ENCODE measurements around the gene STH. TPM values are rescaled to one million over a fixed set of nuclear protein-coding genes. Genes with fewer than 3 reads are reported as not detected.

Gene STH
- polyA plus RNA-seq, 2 of the 4 experiments (the other 2 are of a cell fraction): not detected

DNA sequence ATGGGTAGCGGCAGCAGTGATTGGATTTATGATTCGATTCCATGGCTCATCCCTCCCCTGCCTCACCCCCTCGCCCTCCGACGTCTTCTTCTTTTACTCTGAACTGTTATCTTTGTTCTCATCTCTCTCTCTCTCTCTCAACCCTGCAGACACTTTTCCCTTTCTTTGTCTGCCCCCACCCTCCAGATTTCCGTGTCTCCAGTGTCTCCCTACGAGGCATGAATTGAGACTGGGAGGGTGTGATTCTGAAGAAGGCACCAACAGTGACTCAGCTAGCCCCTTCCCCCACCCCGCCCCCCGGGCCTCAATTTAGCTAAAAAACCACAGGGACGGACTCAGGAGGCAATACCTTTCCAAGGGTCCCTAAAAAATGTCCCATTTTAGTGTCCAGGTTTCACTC lies 47.6 kb upstream of the STH start (continued):
- TF ChIP-seq, protein P1, sequence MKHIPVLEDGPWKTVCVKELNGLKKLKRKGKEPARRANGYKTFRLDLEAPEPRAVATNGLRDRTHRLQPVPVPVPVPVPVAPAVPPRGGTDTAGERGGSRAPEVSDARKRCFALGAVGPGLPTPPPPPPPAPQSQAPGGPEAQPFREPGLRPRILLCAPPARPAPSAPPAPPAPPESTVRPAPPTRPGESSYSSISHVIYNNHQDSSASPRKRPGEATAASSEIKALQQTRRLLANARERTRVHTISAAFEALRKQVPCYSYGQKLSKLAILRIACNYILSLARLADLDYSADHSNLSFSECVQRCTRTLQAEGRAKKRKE (CRISPR knock-in tag; IDR thresholded peaks at IDR 0.05; ENCODE audit: low read depth): no peak
- TF ChIP-seq EHMT2 (IDR thresholded peaks at IDR 0.05; ENCODE audit: low read depth): no peak
- TF ChIP-seq, protein P2, sequence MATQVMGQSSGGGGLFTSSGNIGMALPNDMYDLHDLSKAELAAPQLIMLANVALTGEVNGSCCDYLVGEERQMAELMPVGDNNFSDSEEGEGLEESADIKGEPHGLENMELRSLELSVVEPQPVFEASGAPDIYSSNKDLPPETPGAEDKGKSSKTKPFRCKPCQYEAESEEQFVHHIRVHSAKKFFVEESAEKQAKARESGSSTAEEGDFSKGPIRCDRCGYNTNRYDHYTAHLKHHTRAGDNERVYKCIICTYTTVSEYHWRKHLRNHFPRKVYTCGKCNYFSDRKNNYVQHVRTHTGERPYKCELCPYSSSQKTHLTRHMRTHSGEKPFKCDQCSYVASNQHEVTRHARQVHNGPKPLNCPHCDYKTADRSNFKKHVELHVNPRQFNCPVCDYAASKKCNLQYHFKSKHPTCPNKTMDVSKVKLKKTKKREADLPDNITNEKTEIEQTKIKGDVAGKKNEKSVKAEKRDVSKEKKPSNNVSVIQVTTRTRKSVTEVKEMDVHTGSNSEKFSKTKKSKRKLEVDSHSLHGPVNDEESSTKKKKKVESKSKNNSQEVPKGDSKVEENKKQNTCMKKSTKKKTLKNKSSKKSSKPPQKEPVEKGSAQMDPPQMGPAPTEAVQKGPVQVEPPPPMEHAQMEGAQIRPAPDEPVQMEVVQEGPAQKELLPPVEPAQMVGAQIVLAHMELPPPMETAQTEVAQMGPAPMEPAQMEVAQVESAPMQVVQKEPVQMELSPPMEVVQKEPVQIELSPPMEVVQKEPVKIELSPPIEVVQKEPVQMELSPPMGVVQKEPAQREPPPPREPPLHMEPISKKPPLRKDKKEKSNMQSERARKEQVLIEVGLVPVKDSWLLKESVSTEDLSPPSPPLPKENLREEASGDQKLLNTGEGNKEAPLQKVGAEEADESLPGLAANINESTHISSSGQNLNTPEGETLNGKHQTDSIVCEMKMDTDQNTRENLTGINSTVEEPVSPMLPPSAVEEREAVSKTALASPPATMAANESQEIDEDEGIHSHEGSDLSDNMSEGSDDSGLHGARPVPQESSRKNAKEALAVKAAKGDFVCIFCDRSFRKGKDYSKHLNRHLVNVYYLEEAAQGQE (IDR thresholded peaks at IDR 0.05): no peak

DNA sequence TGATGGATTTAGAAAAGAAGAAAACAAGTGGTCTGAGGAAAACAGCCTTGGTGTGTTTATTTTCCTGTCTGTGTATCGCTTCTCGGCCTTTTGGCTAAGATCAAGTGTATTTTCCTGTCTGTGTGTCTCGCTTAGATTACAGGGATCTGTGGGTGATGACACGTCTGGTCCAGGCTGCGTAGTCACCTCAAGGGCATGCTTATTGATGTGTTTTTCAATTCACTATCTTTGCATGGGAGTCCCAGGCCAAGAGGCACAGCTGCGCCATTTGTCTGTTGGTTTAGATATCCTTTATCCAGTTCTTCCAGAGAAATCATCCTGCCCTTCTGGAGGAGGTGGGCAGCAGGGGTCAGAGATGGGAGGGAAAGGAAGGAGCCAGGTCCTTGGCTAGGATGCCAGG lies 47.1 kb upstream of the STH start:
- TF ChIP-seq RARB (CRISPR knock-in tag; IDR thresholded peaks at IDR 0.05) (no peak), EP300 (IDR thresholded peaks at IDR 0.05) (no peak), EHMT2 (IDR thresholded peaks at IDR 0.05; ENCODE audit: low read depth) (no peak), RFX5 (IDR thresholded peaks at IDR 0.05) (no peak), POLR2AphosphoS2 (conservative IDR thresholded peaks at IDR 0.05; ENCODE audit: low read length) (no peak)
- Histone ChIP-seq H3K4me2 (no peak overlapping the region), H3K4me3 (no peak overlapping the region), H3K4me1 (peaks cover 9% of the 10 kb centered on the region), H3K27ac (no peak overlapping the region), H3K9me3 (no peaks in the 10 kb centered on the region)
- ChIA-PET CTCF (no interaction called here), POLR2A (no interaction called here)
- DNase-seq (ENCODE audit: low read depth in 1 of 2, low spot score in 1 of 2): no peak
- ATAC-seq: no peak
- 82% methylated on average over 6 of the region's 6 CpGs for WGBS (ENCODE audit: missing lambda C conversion rate)
- no peak for FAIRE-seq

DNA sequence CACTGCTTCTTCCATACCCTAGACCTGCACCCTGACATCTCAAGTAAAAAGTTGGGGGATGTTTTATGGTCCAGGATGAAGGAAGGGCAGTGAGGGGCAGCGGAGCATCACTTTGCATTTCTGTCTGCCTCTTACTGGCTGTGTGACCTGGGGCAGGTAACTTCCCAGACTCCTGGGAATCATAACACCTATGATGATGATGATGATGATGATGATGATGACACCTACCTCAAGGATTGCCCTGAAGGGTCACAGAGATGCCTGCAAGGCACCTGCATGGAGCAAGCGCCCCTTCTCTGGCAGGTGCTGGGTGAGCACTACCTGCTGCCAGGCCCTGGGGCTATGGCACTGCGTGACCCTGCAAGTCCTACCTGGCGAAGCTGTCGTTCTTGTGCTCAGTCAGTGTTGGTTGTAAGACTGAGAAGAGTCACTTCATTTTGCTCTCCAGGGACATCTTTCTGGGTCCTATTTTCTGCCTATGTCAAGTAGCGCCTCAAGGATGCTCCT lies 46.2 kb upstream of the STH start:
- DNase-seq (ENCODE audit: low read depth in 1 of 2, low spot score in 1 of 2): no peak
- CTCF ChIA-PET: no interaction called here
- no peak for FAIRE-seq
- Histone ChIP-seq H3K4me2 (no peak overlapping the region), H3K4me3 (no peak overlapping the region), H3K27ac (no peak overlapping the region), H3K9me3 (no peaks in the 10 kb centered on the region), H3K4me1 (peaks cover 9% of the 10 kb centered on the region)
- TF ChIP-seq EHMT2 (IDR thresholded peaks at IDR 0.05; ENCODE audit: low read depth) (no peak), EHF (CRISPR knock-in tag; IDR thresholded peaks at IDR 0.05) (no peak), RAD21 (conservative IDR thresholded peaks at IDR 0.05 in 1 of 2, IDR thresholded peaks at IDR 0.05 in 1 of 2) (no peak), NFE2L2 (conservative IDR thresholded peaks at IDR 0.05; ENCODE audit: low read length) (no peak), RARB (CRISPR knock-in tag; IDR thresholded peaks at IDR 0.05) (no peak), ZC3H11A (IDR thresholded peaks at IDR 0.05) (no peak), CEBPB (IDR thresholded peaks at IDR 0.05) (no peak), CBX2 (IDR thresholded peaks at IDR 0.05; ENCODE audit: borderline replicate concordance, low read depth) (no peak), MAZ (IDR thresholded peaks at IDR 0.05; ENCODE audit: borderline replicate concordance, low read depth, low read length) (no peak), CHD4 (IDR thresholded peaks at IDR 0.05; ENCODE audit: borderline replicate concordance) (no peak), PHF8 (IDR thresholded peaks at IDR 0.05; ENCODE audit: borderline replicate concordance, low read depth) (no peak), POLR2AphosphoS2 (conservative IDR thresholded peaks at IDR 0.05; ENCODE audit: low read length) (no peak), EP300 (IDR thresholded peaks at IDR 0.05) (no peak), RFX5 (IDR thresholded peaks at IDR 0.05) (no peak), FOSB (CRISPR knock-in tag; IDR thresholded peaks at IDR 0.05) (no peak), JUNB (IDR thresholded peaks at IDR 0.05) (no peak), HOXA7 (CRISPR knock-in tag; IDR thresholded peaks at IDR 0.05) (no peak), NR3C1 (IDR thresholded peaks at IDR 0.05) (no peak)
- TF ChIP-seq, protein P3, sequence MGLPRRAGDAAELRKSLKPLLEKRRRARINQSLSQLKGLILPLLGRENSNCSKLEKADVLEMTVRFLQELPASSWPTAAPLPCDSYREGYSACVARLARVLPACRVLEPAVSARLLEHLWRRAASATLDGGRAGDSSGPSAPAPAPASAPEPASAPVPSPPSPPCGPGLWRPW (IDR thresholded peaks at IDR 0.05): no peak
- TF ChIP-seq, protein P4, sequence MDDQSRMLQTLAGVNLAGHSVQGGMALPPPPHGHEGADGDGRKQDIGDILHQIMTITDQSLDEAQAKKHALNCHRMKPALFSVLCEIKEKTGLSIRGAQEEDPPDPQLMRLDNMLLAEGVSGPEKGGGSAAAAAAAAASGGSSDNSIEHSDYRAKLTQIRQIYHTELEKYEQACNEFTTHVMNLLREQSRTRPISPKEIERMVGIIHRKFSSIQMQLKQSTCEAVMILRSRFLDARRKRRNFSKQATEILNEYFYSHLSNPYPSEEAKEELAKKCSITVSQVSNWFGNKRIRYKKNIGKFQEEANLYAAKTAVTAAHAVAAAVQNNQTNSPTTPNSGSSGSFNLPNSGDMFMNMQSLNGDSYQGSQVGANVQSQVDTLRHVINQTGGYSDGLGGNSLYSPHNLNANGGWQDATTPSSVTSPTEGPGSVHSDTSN (IDR thresholded peaks at IDR 0.05): no peak
- no peak for ATAC-seq
- POLR2A ChIA-PET: interaction anchor here (0.8 kb wide), 1 partner anchor 315 kb away, joined by 3 read pairs; no protein-coding TSS in a partner anchor
- WGBS (ENCODE audit: missing lambda C conversion rate): 83% methylated on average over 6 of the region's 6 CpGs

Measured in A549 (cell line).